ENCODE measurements around the gene METTL15.
"Not testable (repeated sequence)": the region's sequence is repeated elsewhere in the genome, so short reads cannot be mapped to it uniquely, and the experiment has no call there.

METTL15 gene

DNA sequence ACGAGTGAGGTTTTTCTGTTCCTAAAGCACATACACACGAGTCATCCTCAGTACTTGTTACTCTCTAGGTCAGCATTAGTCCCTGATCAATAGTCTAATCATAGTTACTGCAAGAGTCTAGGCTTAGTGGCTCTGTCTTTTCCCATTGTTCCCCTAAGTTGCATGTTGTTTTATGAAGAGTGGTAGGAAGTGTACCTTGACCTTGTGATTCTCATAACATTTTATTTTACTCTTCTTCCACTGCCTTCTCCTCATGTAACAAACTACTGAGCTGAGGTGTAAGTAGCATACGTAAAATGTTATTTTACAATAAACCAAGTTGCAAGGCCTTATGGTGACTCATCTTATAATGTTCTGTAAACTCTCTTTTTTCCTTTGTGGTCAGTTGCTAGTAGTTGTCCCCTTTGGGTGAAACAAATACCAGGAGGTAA is 15.0 kb downstream of the METTL15 start:
- Histone ChIP-seq H3K27me3 (ENCODE audit: insufficient read depth, low read length) (no peaks in the 10 kb centered on the region), H3K4me3 (ENCODE audit: low read length) (no peak overlapping the region), H3K4me1 (ENCODE audit: insufficient read depth, low read length) (no peaks in the 10 kb centered on the region), H3K36me3 (ENCODE audit: insufficient read depth, low read length) (peaks cover 15% of the 10 kb centered on the region), H2AFZ (ENCODE audit: low read depth, low read length) (no peak overlapping the region), H3K9me3 (ENCODE audit: low read length) (no peaks in the 10 kb centered on the region)

DNA sequence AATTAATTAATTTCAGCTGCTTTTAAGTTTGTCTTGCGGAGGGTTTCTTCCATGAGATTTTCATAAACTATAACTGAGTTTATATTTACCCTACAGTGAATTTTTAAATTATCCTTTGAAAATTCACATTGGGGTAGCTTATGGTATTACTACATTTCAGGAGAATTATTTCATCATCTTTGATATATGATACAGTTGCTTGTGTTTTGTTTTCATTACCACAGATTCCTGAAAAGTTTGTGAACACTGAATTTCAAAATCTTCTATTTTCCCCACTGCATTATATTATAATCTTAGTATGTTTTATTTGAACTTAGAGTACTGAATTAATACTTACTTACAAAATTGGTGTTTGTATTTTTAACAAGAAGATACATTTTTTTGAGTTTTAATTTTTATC is 24.4 kb downstream of the METTL15 start:
- H3K36me3 ChIP-seq (ENCODE audit: insufficient read depth, low read length), result peaks cover 4% of the 10 kb centered on the region
- H2AFZ ChIP-seq (ENCODE audit: low read depth, low read length), result no peak overlapping the region
- no peak overlapping the region for H3K4me3 ChIP-seq (ENCODE audit: low read length)
- H3K4me1 ChIP-seq (ENCODE audit: insufficient read depth, low read length), result no peaks in the 10 kb centered on the region
- no peaks in the 10 kb centered on the region for H3K27me3 ChIP-seq (ENCODE audit: insufficient read depth, low read length)
- H3K9me3 ChIP-seq (ENCODE audit: low read length), result peaks cover 8% of the 10 kb centered on the region

DNA sequence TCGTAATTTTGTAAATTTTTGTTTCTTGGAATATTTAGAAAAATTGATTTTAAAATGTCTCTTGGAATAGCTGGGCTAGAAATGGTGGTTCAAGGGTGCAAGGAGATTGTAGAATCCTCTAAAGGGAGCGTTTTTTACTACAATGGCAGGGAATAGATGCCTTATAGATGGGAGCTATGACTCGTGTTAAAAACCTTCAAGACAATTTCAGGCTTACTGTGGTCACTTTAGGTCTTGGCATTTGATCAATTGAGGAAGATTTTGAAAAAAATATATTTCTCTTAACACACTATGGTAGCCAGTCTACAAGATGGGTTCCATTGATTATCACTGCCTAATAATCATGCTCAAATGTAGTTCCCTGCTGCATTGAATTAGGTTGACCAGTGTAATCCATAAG is 25.0 kb downstream of the METTL15 start:
- no peaks in the 10 kb centered on the region for H3K27me3 ChIP-seq (ENCODE audit: insufficient read depth, low read length)
- peaks cover 4% of the 10 kb centered on the region for H3K36me3 ChIP-seq (ENCODE audit: insufficient read depth, low read length)
- H3K4me1 ChIP-seq (ENCODE audit: insufficient read depth, low read length), result no peaks in the 10 kb centered on the region
- H3K9me3 ChIP-seq (ENCODE audit: low read length), result peaks cover 8% of the 10 kb centered on the region
- no peak overlapping the region for H3K4me3 ChIP-seq (ENCODE audit: low read length)
- no peak overlapping the region for H2AFZ ChIP-seq (ENCODE audit: low read depth, low read length)

DNA sequence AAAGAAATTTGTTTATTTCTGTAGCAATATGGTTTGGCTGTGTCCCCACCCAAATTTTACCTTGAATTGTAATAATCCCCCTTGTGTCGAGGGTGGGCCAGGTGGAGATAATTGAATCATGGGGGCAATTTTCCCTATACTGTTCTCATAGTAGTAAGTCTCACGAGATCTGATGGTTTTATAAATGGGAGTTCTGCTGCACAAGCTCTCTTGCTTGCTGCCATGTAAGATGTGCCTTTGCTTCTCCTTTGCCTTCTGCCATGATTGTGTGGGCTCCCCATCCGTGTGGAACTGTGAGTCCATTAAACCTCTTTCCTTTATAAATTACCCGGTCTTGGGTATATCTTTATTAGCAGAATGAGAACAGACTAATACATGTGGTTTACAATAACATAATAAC is 28.0 kb downstream of the METTL15 start:
- H3K4me1 ChIP-seq (ENCODE audit: insufficient read depth, low read length); H2AFZ ChIP-seq (ENCODE audit: low read depth, low read length); H3K27me3 ChIP-seq (ENCODE audit: insufficient read depth, low read length); H3K4me3 ChIP-seq (ENCODE audit: low read length); H3K36me3 ChIP-seq (ENCODE audit: insufficient read depth, low read length): not testable (repeated sequence)
- H3K9me3 ChIP-seq (ENCODE audit: low read length), result peaks cover 20% of the 10 kb centered on the region

DNA sequence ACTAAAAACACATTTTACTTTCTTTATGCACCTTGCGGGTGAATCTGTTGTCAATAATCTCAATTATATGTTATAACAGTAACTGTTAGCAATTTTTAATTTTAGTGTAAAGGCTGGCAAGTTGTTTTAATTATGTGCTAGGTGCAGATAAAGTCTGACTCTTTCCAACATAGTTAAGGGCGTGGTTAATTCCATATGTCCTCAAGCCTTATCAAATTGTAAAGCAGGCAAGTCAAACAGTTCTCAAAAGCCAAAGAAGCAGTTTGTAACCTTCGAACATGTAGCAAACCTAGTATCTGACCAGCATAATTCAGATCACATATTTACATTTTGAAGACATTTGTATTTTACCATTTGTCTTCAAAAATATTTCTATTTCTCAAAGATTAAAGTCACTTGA is 29.2 kb downstream of the METTL15 start:
- Histone ChIP-seq H3K4me1 (ENCODE audit: insufficient read depth, low read length) (no peaks in the 10 kb centered on the region), H2AFZ (ENCODE audit: low read depth, low read length) (no peak overlapping the region), H3K9me3 (ENCODE audit: low read length) (peaks cover 20% of the 10 kb centered on the region), H3K27me3 (ENCODE audit: insufficient read depth, low read length) (no peaks in the 10 kb centered on the region), H3K36me3 (ENCODE audit: insufficient read depth, low read length) (peaks cover 7% of the 10 kb centered on the region), H3K4me3 (ENCODE audit: low read length) (no peak overlapping the region)

DNA sequence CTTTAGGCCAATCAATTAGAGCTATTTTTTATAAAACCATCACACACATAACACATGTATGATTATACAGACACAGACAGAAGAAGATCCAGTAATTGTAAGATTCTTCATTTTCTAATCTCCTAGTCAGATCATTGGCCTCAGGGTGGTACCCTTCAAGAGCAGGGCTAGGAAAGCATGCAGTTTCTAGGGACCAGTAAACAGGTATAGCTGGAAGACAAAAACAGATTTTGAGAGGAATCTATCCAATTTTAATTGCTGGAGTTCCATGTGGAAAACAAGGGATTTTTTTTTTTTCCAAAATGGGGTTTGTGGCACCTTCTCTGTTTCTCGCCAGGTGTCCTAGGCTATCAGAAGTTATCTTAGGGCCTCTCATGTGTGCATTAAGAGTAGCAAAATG is 29.6 kb downstream of the METTL15 start:
- Histone ChIP-seq H2AFZ (ENCODE audit: low read depth, low read length) (no peak overlapping the region), H3K36me3 (ENCODE audit: insufficient read depth, low read length) (peaks cover 7% of the 10 kb centered on the region), H3K27me3 (ENCODE audit: insufficient read depth, low read length) (no peaks in the 10 kb centered on the region), H3K9me3 (ENCODE audit: low read length) (peaks cover 20% of the 10 kb centered on the region), H3K4me1 (ENCODE audit: insufficient read depth, low read length) (no peaks in the 10 kb centered on the region), H3K4me3 (ENCODE audit: low read length) (no peak overlapping the region)

DNA sequence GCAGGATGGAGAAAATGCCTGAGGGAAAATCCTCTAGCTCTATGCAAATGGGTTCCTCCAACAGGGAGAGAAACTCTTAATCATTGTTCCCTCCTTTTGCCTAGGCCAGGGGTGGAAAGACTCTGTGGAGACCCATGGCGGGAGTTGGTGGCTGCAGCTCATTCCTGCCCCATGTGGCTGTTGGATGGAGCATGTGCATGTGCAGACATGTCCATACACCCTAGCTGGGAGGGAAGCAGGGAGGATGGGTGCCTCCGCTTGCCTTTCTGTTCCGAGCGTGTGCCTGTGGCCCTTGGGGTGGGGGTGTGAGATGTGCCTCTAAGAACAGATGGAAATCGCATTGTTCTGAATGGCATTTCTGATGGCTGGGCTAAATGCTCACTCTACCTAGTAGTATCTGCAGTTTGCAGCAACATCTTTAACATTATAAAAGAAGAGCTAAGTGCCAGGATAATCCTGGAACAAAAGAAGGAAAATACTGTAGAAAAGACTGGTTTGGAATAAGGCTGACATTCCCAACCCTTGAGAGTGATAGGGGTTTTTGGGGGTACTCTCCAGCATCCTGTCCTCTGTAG is 31.7 kb downstream of the METTL15 start:
- Histone ChIP-seq H3K27me3 (ENCODE audit: insufficient read depth, low read length) (no peaks in the 10 kb centered on the region), H3K4me3 (ENCODE audit: low read length) (no peak overlapping the region), H3K9me3 (ENCODE audit: low read length) (peaks cover 15% of the 10 kb centered on the region), H3K36me3 (ENCODE audit: insufficient read depth, low read length) (peaks cover 7% of the 10 kb centered on the region), H2AFZ (ENCODE audit: low read depth, low read length) (no peak overlapping the region), H3K4me1 (ENCODE audit: insufficient read depth, low read length) (no peaks in the 10 kb centered on the region)

DNA sequence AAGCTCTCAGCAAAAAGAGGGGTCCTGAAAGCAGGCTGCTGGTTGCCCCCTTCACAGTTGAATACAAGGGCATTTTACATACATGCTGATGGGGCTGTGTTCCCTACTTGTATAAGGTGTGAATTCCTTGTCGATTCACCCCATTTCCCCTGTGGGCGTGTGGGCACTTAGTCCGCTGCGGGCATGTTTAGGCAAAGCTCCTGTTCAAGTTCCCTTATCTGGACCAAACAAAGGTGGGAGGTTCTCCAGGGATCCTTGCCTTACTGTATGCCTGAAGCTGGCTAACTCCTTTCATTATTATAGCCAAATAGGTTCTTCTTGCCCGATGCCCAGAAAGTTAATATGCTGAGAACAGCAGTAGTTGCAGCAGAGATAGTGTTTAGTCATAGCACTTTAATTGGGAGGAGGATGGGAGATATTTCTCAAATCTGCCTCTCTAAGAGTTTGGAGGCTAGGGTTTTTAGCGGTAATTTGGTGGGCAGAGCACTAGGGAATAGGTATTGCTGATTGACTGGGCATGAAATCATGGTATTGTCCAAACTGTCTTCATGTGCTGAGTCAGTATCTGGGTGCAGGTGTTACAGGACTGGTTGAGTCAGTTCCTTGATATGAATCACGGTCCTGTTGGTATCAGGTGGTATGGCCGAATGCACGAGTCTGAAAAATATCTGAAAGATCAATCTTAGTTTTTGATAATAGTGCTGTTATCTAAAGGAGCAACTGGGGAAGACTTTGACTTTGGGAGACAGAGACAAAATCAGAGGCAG is 32.7 kb downstream of the METTL15 start:
- peaks cover 5% of the 10 kb centered on the region for H3K36me3 ChIP-seq (ENCODE audit: insufficient read depth, low read length)
- no peak overlapping the region for H2AFZ ChIP-seq (ENCODE audit: low read depth, low read length)
- peaks cover 2% of the 10 kb centered on the region for H3K4me1 ChIP-seq (ENCODE audit: insufficient read depth, low read length)
- no peaks in the 10 kb centered on the region for H3K27me3 ChIP-seq (ENCODE audit: insufficient read depth, low read length)
- no peak overlapping the region for H3K4me3 ChIP-seq (ENCODE audit: low read length)
- peaks cover 15% of the 10 kb centered on the region for H3K9me3 ChIP-seq (ENCODE audit: low read length)

DNA sequence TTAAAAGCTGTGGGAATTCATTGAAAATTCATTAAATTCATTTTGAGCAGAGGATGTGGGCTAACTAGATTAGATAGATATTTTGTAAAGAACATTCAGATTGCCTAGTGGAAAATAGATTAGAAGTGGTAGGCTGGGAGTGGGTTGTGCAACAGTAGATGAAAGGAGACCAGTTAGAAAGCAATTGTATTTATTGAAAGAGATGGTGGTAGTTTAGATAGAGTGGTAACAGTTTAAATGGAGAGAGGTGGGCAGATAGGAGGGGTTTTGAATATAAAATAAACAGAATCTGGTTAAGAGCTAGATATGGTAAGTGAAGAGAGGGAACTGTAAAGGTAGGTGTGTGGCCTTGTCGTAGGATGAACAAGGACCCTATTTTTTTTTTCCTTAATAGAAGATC is 34.5 kb downstream of the METTL15 start:
- H3K27me3 ChIP-seq (ENCODE audit: insufficient read depth, low read length), result no peaks in the 10 kb centered on the region
- no peak overlapping the region for H3K4me3 ChIP-seq (ENCODE audit: low read length)
- no peak overlapping the region for H2AFZ ChIP-seq (ENCODE audit: low read depth, low read length)
- H3K36me3 ChIP-seq (ENCODE audit: insufficient read depth, low read length), result peaks cover 5% of the 10 kb centered on the region
- H3K4me1 ChIP-seq (ENCODE audit: insufficient read depth, low read length), result peaks cover 4% of the 10 kb centered on the region
- H3K9me3 ChIP-seq (ENCODE audit: low read length), result peaks cover 12% of the 10 kb centered on the region

DNA sequence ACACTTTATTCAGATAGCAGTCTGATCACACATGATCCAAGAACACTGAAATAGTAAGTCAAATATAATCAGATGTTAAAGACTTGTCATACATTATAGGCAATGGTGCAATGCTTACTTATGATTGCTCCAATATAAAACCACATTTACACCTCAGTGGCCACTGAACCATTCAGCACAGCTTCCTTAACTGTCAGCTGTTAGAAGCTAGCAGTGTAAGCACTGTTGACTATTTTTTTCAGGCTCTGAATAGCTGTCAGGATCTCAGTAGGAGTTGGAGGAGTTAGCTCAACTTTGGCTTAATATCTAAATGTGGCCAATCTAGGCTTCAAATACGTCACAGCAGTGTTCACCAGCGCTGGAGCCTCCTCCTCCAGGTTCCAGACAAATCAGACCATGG is 36.6 kb downstream of the METTL15 start:
- Histone ChIP-seq H3K4me1 (ENCODE audit: insufficient read depth, low read length) (peaks cover 4% of the 10 kb centered on the region), H3K9me3 (ENCODE audit: low read length) (peaks cover 3% of the 10 kb centered on the region), H2AFZ (ENCODE audit: low read depth, low read length) (no peak overlapping the region), H3K36me3 (ENCODE audit: insufficient read depth, low read length) (no peaks in the 10 kb centered on the region), H3K4me3 (ENCODE audit: low read length) (no peak overlapping the region), H3K27me3 (ENCODE audit: insufficient read depth, low read length) (no peaks in the 10 kb centered on the region)

DNA sequence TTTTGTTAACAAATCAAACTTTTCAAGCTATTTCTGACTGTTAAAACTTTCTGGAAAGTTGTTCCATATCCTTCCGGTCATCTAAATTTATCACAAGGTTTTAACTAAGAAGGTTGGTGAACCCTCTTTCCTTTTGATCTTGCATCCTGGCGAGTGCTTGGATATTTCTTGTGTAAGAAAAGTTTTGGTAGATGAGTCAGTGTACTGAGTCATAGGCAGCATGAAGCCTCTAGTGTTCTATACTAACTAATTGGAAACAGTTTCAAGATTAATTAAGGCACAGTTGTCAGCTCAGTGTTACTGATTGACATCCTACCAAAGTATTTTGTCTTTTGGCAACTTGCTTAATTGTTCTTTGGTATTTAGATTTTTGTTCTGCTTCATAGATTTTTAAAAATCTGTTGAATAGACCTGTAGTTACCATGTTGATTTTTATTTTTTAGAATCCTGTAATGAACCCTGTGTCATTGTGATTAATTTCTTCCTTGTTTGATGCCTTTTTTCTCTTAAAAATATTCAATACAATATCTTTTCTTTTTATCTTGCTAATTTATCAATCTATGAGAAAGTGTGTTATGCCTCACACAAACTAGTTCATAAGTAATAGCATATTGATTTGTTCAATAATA is 38.0 kb downstream of the METTL15 start:
- peaks cover 4% of the 10 kb centered on the region for H3K4me1 ChIP-seq (ENCODE audit: insufficient read depth, low read length)
- H2AFZ ChIP-seq (ENCODE audit: low read depth, low read length), result no peak overlapping the region
- no peaks in the 10 kb centered on the region for H3K27me3 ChIP-seq (ENCODE audit: insufficient read depth, low read length)
- H3K4me3 ChIP-seq (ENCODE audit: low read length), result no peak overlapping the region
- H3K9me3 ChIP-seq (ENCODE audit: low read length), result no peaks in the 10 kb centered on the region
- no peaks in the 10 kb centered on the region for H3K36me3 ChIP-seq (ENCODE audit: insufficient read depth, low read length)

DNA sequence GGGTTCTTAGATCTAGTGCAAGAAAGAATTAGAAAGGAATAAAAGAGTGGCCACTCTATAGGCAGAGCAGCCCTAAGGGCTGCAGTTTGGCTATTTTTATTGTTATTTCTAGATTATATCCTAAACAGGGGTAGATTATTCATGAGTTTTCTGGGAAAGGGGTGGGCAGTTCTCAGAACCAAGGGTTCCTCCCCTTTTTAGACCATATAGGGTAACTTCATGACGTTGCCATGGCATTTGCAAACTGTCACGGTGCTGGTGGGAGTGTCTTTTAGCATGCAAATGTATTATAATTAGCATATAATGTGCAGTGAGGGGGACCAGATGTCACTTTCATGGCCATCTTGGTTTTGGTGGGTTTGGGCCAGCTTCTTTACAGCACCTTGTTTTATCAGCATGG is 44.6 kb downstream of the METTL15 start:
- H2AFZ ChIP-seq (ENCODE audit: low read depth, low read length), result no peak overlapping the region
- H3K4me1 ChIP-seq (ENCODE audit: insufficient read depth, low read length), result no peaks in the 10 kb centered on the region
- H3K36me3 ChIP-seq (ENCODE audit: insufficient read depth, low read length), result peaks cover 6% of the 10 kb centered on the region
- no peaks in the 10 kb centered on the region for H3K9me3 ChIP-seq (ENCODE audit: low read length)
- H3K4me3 ChIP-seq (ENCODE audit: low read length), result no peak overlapping the region
- no peaks in the 10 kb centered on the region for H3K27me3 ChIP-seq (ENCODE audit: insufficient read depth, low read length)

DNA sequence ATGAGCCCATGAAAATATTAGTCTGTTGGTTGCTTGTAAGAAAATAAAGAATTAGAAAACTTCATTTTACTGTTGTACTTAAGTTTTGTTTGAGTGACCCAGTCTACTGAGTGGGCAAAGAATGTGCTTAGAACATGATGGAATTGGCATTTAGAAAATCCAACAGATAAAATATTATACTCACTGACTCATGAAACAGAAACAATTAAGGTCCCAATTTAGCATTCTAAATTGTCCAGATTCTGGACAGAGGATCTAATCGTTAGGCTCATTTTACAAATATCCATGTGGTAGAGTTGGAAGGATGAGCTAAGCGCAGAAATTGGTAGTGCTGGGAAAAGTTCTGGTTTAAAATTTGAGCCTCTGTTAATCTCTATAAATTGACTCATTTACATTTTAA is 45.4 kb downstream of the METTL15 start:
- no peaks in the 10 kb centered on the region for H3K4me1 ChIP-seq (ENCODE audit: insufficient read depth, low read length)
- no peak overlapping the region for H2AFZ ChIP-seq (ENCODE audit: low read depth, low read length)
- H3K4me3 ChIP-seq (ENCODE audit: low read length), result no peak overlapping the region

More for the DNA sequence above, 45.4 kb downstream of the METTL15 start:
- H3K9me3 ChIP-seq (ENCODE audit: low read length), result no peaks in the 10 kb centered on the region
- peaks cover 8% of the 10 kb centered on the region for H3K36me3 ChIP-seq (ENCODE audit: insufficient read depth, low read length)
- H3K27me3 ChIP-seq (ENCODE audit: insufficient read depth, low read length), result no peaks in the 10 kb centered on the region

Data from neuron (in vitro differentiated cells).